Inflammatory macrophage treated with lipopolysaccharide for 4 hours (primary cell): ENCODE measurements around the gene TMEM30A.

ENCODE experiments used
- DNase-seq: peaks from one replicate; pipeline ENCODE4 v3.0.0-alpha.2; 2020

The TMEM30A gene

GRCh38 chr6:75261299-75261698 is 23.3 kb downstream of the TMEM30A start:
- DNase-seq = no peak

GRCh38 chr6:75257343-75258087 is 27.1 kb downstream of the TMEM30A start:
- DNase-seq = no peak

- no peak for DNase-seq
Observed at GRCh38 chr6:75250552-75250951, 34.0 kb downstream of the TMEM30A start.

GRCh38 chr6:75249837-75250236 is 34.8 kb downstream of the TMEM30A start:
- no peak for DNase-seq

GRCh38 chr6:75246386-75246785 is 38.2 kb downstream of the TMEM30A start:
- no peak for DNase-seq

- DNase-seq = peak; percentile 16
Observed at GRCh38 chr6:75244063-75244584, 40.5 kb downstream of the TMEM30A start.

GRCh38 chr6:75243333-75244062 is 41.1 kb downstream of the TMEM30A start, which contains the start of gene COX7A2:
Gene COX7A2, minus strand, starts transcription at chr6:75243801. Its CDS starts 67 bp downstream, at chr6:75243734.
- DNase-seq = peak; percentile 99

- no peak for DNase-seq
Observed at GRCh38 chr6:75236630-75237029, 48.0 kb downstream of the TMEM30A start.

GRCh38 chr6:75235271-75235670 is 49.3 kb downstream of the TMEM30A start:
- no peak for DNase-seq

GRCh38 chr6:75234126-75234865 is 50.3 kb downstream of the TMEM30A start:
- no peak for DNase-seq

GRCh38 chr6:75233092-75233615 is 51.4 kb downstream of the TMEM30A start:
- DNase-seq = no peak

GRCh38 chr6:75230484-75231325 is 53.9 kb downstream of the TMEM30A start:
- peak; percentile 55 for DNase-seq

GRCh38 chr6:75224303-75224926 is 60.2 kb downstream of the TMEM30A start:
- DNase-seq = no peak

- no peak for DNase-seq
Observed at GRCh38 chr6:75223428-75223827, 61.2 kb downstream of the TMEM30A start.

- DNase-seq = no peak
Observed at GRCh38 chr6:75222261-75222660, 62.3 kb downstream of the TMEM30A start.

- no peak for DNase-seq
Observed at GRCh38 chr6:75221116-75221515, 63.5 kb downstream of the TMEM30A start.

- no peak for DNase-seq
Observed at GRCh38 chr6:75220357-75220756, 64.2 kb downstream of the TMEM30A start.

- DNase-seq = no peak
Observed at GRCh38 chr6:75219263-75219662, 65.3 kb downstream of the TMEM30A start.

GRCh38 chr6:75217193-75217592 is 67.4 kb downstream of the TMEM30A start:
- DNase-seq = peak; percentile 85

- DNase-seq = no peak
Observed at GRCh38 chr6:75215291-75215690, 69.3 kb downstream of the TMEM30A start.

- peak; percentile 9 for DNase-seq
Observed at GRCh38 chr6:75213732-75214131, 70.9 kb downstream of the TMEM30A start.

- no peak for DNase-seq
Observed at GRCh38 chr6:75213112-75213511, 71.5 kb downstream of the TMEM30A start.
